Kasumi-1 (cell line): ENCODE results near the gene HMCN1.

Source experiments
- DNase-seq, 2 experiments: peaks; one replicate each; lab custom pipeline; 2025; lab: John Stamatoyannopoulos, UW

The HMCN1 gene

DNA sequence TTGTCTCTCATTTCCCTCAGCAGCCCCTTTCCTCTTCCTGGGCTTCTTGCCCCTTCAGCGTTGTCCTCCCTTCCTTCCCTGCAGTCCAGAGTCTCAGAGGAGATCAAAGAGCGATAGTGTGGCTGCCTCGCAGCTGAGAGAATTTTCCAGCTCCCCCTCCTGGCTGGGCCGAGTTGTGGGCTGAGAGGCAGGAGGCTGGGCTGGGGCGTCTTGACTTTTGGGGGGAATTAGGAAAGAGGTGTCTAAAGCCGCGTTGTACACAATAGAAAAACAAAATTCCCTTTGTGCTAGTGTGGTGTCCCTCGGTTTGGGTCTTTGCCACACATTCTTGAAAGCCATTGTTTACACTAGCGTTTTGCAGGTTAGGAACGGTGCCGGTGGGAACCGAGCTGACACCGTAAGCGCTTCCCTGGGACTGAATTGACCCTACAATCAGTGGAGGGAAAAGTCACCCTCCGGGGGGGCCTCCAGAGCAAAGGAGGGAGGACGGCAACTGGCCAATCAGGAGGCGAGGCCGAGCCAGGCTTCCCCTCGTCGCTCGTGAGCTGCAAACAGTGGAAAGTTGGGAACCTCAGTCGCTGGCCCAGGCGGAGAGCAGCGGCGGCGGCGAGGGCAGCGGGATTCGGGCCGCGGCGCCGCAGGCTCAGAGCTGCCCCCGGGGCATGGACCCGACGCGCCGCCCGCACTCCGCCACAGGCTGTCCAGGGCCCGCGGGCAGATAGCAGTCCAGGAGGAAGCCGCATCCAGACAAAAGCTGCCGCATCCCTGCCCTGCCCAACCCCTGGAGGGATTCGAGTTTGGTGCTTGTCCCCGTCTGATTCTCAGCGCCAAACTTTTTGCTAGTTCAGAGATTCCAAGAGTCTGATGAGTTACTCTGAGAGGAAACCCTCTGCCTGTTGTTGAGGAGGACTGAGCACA, at the start of gene HMCN1:
TSS of gene HMCN1 (plus strand) at position 574 of the 918 bp plus-strand sequence. CDS start 389 bp downstream, outside the sequence.
- DNase-seq = peak; percentile 32 to 40

DNA sequence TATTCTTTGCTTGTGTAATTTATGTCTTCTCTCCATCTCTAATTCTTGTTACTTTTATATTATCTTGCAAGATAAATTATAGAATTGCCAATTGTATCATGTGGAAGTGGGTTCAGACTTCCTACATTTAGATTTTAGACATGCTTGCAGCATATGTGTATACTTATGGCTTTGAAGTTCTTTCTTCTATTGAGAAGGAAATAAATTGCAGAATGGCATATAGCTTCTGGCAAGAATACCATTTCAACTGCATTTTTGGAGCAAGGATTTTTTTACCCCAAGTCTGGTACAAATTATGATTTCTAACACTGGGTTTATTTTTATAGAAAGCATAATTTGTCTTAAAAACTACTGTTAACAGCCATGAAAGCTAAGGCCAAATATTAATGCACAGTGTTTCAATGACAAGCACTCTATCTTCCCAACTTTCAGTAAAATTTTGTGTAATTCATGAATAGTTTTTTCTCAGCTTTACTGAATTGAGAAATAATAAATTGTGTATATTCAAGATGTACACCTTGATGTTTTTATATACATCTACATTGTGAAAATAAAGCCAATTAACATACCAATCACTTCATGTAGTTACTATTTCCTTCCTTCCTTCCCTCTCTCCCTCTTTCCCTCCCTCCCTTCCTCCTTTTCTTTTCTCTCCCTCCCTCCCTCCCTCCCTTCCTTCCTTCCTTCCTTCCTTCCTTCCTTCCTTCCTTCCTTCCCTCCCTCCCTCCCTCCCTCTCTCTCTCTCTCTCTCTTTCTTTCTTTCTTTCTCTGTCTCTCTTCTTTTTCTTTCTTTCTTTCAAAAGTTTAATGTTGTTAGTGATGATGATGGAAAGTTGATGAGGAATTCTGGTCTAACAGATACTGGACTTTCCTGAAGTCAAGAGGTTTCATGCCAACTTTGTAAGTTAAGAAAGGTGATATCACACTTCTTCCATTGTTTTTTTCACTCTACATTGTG, 47.1 kb upstream of the HMCN1 start:
- no peak for DNase-seq

DNA sequence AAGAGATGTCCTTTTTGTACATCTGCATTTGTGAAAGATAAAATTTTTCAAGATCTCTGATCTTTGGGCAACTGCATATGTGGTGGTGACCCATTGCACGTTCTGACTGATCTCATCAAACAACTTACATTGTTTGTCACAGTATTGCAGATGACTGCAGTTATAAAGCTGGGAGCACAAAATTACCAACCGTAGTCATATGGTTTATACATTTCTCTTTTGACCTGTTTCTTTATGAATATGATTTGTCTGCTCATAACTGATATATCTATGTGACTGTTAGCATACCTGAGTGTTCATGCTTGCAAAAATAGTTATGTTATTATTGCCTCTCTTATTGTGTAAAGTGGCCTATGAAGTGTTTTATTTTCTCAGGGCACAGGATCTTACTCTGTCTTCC, 43.7 kb upstream of the HMCN1 start:
- DNase-seq = no peak

DNA sequence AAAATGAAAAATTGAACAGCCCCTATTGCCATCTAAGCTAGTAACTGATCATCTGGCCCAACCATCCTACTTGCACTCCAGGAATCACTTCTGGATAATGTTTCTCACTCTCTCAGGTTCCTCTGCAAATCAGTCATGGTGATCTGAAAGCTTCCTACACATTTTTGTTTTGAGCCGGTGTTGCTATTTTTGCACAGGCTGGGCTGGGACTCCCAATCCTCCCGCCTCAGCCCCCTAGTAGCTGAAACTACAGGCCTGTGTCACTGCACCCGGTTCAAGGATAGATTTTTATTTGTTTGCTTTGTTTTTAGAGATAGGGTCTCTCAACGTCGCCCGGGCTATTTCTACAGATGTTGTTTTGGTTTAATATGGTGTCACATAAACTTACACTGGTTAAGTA, 40.5 kb upstream of the HMCN1 start:
- peak in 1 of 2 experiments; percentile 30 for DNase-seq

DNA sequence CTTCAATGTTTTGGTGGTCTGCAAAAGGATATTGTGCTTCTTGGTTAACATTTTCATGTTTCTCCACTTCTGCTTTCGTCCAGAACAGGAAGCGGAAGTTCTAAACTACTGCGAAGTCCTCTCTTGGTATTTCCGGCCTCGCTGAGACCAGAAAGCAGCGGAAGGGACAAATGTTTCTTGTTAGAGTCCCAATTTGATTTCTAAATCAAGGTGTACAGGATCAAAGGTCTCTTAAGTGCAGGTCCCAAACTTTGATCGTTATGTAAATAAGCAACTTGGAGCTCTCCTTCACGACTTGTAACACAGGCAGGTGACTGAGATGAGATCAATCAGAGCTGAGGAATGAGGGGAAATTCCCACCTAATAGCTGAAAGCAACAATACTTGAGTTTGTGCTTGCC, 40.1 kb upstream of the HMCN1 start:
- peak; percentile 83 to 85 for DNase-seq

DNA sequence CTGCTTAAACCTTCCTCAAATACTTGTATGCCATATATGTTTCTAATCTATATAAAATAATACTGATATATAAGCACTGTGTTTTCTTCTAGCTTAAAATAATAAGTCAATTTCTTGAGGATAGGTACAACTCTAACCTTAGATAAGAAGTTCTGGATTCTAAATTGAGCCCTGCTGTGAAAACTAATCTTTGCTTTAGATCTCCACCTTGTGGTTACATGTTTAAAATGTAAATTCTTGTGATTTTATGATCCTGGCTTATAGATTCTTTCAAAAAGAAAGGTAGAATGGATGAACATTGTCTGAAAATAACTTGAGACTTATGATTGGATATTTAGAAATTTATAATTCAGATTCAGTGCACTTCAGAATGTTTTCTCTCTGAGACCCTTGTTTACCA, 38.9 kb upstream of the HMCN1 start:
- DNase-seq = peak; percentile 13 to 33

DNA sequence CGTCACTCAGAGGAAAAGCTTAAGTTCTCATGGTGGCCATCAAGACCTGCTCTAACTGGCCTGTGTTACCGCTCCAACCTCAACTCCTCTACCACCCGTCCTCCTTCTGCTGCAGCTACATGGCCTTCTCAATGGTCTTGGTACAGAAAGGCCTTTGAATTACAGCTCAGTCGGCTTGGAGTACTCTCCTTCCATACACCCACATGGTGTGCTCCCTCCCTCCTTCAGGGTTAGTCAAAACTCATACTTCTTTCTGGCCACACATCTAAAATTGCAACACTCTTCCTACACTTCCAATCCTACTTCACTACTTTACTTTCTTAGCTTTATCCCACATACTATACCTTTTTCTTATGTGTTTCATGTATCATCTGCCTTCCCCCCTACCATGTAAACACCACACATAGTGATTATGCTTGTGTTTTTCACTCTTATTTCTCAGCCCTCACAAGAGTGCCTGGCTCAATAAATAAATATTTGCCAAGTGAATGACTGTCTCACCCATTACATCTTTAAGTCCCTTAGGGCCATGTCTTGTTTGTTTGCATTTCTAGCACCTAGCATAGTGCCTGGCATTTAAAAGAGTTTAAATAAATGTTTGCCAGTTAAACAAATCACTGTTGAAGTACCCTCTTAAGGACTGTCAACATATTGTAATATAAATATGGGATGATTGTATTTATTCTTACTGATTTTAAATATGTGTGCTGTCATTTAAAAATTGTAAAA, 37.6 kb upstream of the HMCN1 start:
- no peak for DNase-seq

DNA sequence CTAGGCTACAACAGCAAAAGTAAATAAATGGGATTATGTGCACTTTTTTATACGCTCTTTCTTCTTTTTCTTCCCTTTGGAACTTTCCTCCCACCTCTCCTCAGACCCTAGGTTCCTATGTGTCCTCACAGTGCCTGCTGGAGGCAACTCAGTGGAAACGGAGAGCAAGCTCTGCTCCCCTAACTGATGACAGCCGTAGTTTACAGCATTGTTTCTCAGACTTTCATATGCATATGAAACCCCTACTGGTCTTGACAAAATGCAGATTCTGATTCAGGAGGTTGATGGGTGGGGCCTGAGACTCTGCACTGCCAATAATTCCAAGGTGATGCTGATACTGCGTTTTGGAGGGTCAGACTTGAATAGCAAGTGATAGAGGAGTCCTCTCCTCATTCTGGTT, 34.3 kb upstream of the HMCN1 start:
- DNase-seq = no peak

DNA sequence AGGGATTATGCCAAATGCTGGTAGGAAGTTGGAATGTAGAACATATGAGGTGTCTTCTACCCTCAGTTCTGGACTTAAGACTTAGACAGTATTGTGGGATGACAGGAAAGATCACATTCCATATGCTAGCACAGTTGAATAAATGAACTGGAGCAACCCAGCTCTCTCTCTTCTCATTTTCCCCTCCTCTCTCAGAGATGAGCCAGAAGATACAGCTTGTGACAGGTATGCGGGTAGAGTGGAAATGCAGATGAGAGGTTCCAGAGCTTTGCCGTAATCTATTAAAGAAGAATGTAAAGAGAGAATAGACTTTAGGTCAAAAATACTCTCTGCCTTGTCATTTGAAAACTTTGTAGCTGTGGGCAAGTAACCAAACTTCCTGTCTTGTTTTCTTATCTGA, 32.5 kb upstream of the HMCN1 start:
- no peak for DNase-seq

DNA sequence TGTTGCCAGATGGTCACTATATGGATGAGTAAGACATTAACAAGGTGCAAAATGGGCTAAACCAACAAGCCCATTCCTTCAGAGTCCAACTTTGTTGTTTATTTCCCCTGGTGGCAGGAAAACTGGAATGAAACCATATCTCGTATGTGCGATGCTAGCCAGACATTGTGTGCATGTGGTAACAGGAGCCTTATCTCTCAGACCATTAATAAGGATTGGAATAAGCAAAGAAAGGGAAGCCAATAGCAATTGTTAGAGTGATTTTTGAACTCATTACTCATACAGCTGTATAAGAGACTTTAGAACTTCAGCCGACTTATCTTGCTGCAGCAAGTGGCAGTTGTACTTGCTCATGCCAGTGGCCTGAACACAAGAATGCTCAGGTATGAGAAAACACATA, 30.0 kb upstream of the HMCN1 start:
- DNase-seq = no peak

DNA sequence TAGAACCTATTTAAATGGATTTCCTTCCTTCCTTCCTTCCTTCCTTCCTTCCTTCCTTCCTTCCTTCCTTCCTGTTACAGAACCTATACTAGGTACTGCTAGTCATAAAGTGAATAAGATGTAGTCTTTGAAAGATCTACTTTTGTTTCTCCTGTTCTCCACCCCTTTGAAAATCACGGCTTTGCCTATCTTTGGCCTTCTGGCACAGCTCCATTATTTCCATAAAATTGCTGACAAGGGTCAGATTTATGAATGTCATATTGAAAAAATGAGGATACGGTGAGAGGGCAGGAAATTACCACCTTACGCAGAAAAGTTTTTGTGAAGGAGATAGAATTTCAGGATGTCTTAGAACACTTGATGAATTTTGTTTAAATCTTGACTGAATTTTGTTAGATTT, 18.1 kb upstream of the HMCN1 start:
- DNase-seq = no peak

DNA sequence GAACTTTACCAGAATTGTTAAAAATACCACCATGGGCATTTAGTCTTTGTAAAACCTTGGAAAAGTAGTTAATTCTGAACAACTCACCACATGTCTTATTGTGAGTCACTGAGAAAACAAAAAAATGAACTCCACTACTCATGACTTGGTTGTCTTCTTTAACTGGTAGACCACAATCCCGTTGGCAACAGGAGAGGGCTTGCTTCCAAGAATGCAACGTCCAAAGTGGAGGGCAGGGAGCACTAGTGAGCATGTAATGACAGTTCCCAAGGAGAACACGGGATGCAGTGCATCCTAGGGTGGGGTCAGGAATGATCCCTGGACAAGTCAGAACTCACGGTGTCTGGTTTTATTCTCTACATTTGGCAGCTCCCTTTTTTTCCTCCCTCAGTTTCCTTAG, 15.2 kb upstream of the HMCN1 start:
- no peak for DNase-seq

DNA sequence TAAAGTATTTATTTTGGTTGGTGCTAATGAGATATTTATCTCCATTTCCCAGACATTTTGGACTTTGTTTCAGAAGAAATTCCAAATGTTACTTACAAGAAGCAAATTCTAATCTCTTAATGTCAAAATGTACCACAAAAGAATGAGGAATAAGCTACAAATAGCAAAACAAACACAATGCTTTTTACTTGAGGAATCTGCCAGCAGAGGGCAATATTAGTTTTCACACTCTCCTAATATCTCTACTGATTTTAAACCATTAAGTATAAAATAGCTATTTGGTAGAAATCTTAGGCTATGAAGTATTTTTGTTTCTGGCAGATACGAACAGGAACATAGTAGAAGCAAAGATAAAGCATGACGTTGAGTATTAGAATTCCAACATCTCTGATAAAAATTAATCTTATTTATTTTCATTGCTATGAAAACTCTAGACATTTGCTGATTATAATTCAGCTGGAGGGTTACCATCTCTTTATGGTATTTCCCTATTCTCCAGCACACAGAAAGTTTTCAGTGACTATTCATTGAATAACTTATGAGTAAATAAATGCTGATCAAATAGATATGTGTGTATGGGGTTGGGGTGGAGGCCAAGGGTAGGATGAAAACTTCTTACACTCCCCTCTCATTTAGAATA, 13.4 kb upstream of the HMCN1 start:
- DNase-seq = peak; percentile 48 to 53

DNA sequence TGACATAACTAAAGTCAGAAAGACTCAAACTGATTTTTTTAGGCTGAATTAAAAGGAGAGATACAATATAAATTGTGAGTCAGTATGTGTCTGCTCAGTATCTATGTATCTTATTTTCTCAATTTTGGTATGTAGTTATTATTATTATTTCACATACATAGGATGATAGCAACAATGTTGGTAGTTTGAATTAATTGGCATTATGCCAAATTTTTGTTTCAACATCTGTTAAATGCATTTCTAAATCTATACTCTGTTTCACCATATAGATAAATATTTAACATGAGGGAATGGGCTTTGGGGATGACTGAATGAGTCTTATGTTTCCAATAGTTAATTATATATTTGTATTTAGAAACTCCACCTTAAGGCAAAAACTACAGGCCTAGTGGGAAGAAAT, 12.6 kb upstream of the HMCN1 start:
- no peak for DNase-seq

DNA sequence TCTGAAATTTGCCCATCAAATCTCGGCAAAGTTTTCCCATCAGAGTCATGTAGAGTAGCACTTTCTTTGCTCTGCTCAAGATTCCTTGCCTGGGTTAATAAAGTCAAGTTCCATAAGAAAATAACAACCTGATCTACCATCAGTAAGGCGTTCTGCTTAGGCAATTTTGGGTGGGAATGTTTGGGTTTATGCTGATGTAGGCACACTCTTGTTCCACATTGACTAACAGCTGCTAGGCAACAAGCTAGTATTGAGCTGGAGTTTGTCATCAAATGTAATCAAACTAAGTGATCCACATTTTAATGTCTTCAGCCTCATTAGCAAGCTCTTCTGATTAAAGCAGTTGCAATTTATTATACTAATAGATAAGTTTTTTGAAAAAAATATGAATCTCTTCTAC, 12.1 kb upstream of the HMCN1 start:
- no peak for DNase-seq

DNA sequence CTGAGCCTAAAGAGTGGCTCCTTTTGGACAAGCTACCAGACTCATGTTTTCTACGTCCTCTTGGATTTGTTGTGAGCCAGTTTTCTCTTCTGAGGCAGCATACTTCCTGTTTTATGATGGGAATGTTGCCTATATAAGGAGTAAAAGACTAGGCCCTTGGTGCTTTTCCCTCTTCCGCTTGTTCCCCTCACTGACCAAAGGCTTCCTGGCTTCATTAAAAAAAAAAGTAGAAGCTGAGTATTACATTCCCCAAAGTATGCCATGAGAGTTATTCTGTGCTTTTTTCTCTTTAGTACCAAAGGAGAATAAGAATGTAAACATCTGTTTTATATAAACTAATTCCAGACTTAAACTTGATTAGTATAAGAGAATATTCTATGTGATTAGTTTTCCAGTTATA, 6.5 kb upstream of the HMCN1 start:
- DNase-seq = no peak

DNA sequence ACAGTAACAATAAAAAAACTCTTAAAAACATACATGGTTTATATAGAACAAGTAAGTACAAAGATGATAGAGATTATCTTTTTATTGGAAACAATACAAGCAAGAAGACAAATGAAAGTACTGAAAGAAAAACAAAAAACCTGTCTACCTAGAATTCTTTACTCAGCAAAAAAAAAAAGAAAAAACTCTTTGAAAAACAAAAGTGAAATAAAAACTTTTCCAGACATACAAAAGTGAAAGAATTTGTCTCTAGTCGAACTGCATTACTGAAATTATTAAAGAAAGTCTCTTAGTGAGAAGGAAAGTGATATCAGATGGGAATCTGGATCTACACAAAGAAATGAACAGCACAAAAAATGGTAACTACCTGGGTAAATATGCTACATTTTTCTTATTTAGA, 2.7 kb upstream of the HMCN1 start:
- no peak for DNase-seq

DNA sequence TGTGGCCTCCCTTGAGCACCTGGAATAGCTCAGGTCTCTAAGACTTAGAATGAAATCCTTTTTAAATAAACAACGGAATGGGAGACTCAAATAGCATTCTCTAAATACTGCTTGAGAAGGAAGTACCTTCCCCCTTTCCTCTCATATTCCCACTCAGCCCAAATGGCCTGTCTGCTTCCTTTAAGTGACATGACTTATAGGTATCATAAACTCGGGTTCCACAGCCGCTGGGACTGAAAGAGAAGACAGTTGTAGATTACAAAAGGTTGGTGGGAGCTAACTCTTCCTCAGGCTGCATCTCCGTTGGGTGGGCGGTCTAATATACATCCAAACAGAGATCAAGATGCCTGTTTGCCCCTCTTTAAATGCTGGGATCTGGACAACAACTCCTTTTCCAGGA, 1.2 kb upstream of the HMCN1 start:
- no peak for DNase-seq

DNA sequence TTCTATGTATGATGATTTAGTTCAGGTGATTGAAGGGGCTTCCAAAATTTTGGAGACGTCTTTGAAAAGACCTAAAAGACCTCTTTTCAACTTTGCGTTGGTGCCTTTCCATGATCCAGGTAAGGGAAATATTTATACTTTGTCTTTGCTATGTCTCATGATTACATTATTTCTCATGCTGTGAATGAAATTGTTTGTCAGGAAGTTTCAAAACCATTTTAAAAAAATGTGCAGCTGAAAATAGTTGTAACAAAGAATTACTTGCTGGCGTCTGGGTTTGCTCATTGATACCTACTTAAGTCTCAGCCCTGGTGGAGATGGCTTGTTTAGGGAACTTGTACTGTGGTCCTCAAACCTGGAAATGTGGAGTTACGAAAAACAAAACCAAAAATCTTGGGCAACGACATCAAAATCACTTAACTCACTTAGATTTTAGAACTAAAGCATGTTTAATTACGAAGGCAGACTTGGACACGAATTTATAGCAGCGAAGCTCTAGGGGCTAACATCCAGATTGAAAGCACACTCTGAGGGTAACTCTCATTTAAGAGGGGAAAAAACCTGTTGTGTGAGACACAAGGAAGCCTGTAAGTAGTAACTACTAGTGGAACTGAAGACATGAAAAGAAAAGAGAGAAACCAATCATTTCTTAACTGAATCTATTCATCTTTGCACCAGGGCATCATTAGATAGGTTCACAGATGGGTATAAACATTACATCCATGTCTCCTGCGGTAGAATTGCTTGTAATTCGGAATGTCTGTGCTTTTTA, 924 bp downstream of the HMCN1 start:
- no peak for DNase-seq

DNA sequence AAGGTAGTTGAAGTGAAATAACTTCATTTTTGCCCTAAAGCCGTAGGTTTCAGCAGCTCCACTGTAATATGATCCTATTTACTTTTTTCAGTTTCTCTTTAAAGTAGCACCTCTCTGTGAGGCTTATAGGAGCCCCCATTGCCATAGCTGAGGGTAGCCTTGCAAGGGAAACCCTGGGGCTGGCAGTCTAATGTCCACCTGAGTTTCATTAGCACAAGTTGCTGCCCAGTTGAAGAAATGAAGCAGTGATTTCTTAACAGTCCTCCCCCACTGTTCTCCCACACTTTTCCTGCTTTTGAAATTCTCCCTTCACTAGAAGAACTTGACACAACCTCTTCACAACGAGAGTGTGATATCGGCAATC, 1.5 kb downstream of the HMCN1 start:
- no peak for DNase-seq

DNA sequence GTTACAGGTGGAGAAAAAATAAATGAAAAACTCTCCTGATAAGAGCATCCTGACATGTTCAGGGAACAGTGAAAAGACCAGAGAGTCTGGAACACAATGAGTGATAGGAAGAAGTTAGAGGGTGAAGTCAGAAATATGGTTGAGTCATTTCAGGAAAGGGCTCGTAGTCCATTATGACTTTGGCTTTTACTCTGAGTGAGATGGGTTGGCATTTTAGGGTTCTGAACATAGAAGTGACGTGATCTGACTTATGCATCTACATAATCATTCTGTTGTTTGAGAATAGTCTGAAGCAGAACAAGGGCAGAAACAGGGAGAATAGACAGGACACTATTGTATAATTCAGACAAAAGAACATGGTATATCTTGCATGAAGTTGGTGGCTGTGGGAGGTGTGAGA, 5.8 kb downstream of the HMCN1 start:
- no peak for DNase-seq
